Measurements from ENCODE around the gene SORCS3.

DNA sequence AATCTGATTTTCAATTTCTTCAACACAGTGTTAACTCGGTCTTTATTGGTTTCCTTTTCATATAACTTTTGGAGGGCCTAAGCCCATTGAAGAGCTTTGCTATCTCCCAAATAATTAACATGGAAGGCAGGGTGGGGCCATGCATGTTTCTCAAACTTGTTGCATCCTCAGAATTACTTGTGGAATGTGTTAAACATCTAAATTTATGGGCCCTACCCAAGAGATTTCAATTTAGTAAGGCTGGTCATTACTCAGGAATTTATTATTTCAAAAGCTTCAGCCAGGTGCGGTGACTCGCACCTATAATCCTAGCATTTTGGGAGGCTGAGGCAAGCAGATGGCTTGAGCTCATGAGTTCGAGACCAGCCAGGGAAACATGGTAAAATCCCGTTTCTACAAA lies 208.9 kb downstream of the SORCS3 start:
- TF ChIP-seq, protein P1, sequence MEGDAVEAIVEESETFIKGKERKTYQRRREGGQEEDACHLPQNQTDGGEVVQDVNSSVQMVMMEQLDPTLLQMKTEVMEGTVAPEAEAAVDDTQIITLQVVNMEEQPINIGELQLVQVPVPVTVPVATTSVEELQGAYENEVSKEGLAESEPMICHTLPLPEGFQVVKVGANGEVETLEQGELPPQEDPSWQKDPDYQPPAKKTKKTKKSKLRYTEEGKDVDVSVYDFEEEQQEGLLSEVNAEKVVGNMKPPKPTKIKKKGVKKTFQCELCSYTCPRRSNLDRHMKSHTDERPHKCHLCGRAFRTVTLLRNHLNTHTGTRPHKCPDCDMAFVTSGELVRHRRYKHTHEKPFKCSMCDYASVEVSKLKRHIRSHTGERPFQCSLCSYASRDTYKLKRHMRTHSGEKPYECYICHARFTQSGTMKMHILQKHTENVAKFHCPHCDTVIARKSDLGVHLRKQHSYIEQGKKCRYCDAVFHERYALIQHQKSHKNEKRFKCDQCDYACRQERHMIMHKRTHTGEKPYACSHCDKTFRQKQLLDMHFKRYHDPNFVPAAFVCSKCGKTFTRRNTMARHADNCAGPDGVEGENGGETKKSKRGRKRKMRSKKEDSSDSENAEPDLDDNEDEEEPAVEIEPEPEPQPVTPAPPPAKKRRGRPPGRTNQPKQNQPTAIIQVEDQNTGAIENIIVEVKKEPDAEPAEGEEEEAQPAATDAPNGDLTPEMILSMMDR (IDR thresholded peaks at IDR 0.05), result no peak
- TF ChIP-seq POLR2A (IDR thresholded peaks at IDR 0.05), result no peak

Data from body of pancreas (tissue), 4 donors.